Measurements from ENCODE around the gene WDCP. TPM values are rescaled to one million over a fixed set of nuclear protein-coding genes. Genes with fewer than 3 reads are reported as not detected.

The WDCP gene
- total and polyA plus RNA-seq, 10 of the 15 experiments (the other 5 are each of a cell fraction or from before 2014, with no cell fraction given): 5.5 to 21.3 (median 13.2) TPM

- WGBS (ENCODE audit: insufficient coverage, insufficient replicate concordance, low lambda C conversion rate, missing lambda C conversion rate): 50% methylated on average over 1 of the region's 1 CpG
- Histone ChIP-seq H3K9ac (ENCODE audit: control insufficient read depth, insufficient read depth, low read length) (no peak overlapping the region), H4K20me1 (ENCODE audit: control insufficient read depth, insufficient read depth) (no peaks in the 10 kb centered on the region), H3K79me2 (ENCODE audit: control insufficient read depth, insufficient read depth, low read length) (no peaks in the 10 kb centered on the region), H3K9me3 (replicated peaks; ENCODE audit: control insufficient read depth, insufficient read depth, low read length) (no peaks in the 10 kb centered on the region), H3K4me1 (ENCODE audit: control insufficient read depth, insufficient read depth, low read length) (no peaks in the 10 kb centered on the region), H2AFZ (ENCODE audit: control insufficient read depth, low read depth, low read length) (no peak overlapping the region), H3K4me3 (no peak overlapping the region), H3K27ac (ENCODE audit: control insufficient read depth, insufficient read depth) (no peak overlapping the region), H3K36me3 (ENCODE audit: control insufficient read depth in 2 of 2, insufficient read depth in 2 of 2, low read length in 1 of 2) (no peaks in the 10 kb centered on the region), H3K4me2 (ENCODE audit: control insufficient read depth, insufficient read depth) (no peak overlapping the region), H3K27me3 (replicated peaks in 1 of 2; ENCODE audit: control insufficient read depth in 2 of 2, insufficient read depth in 2 of 2, low read length in 1 of 2) (no peaks in the 10 kb centered on the region)
- FAIRE-seq (peak; percentile 61), ATAC-seq (no peak), DNase-seq (ENCODE audit: low read depth, low spot score) (no peak)
- SMC1A ChIA-PET (ENCODE audit: uncharacterized antibody, unreplicated experiment): interaction anchor here (0.6 to 1.8 kb wide), 2 partner anchors 17 to 389 kb away, joined by 3 to 6 read pairs; no protein-coding TSS in a partner anchor
- in situ Hi-C loops (cut with MboI): no loop called here
- TSS peak; percentile 25 for BruUV-seq (replicated peaks)
- intact Hi-C loops (cut with micrococcal nuclease; ENCODE audit: unreplicated experiment): no loop called here
- POLR2A ChIA-PET: interaction anchor here (0.6 kb wide), 1 partner anchor 85 kb away, joined by 3 read pairs; no protein-coding TSS in a partner anchor
- CTCF ChIA-PET: no interaction called here
- TF ChIP-seq ETV6 (conservative IDR thresholded peaks at IDR 0.05 in 1 of 2, IDR thresholded peaks at IDR 0.05 in 1 of 2; ENCODE audit: borderline replicate concordance in 1 of 2, low read depth in 1 of 2) (no peak), ZBED1 (IDR thresholded peaks at IDR 0.05; ENCODE audit: borderline replicate concordance) (no peak), YY1 (IDR thresholded peaks at IDR 0.05; ENCODE audit: low read depth, low read length) (no peak), ZBTB40 (IDR thresholded peaks at IDR 0.05; ENCODE audit: borderline replicate concordance) (no peak), RAD21 (IDR thresholded peaks at IDR 0.05; ENCODE audit: insufficient read depth, low read depth, low read length) (no peak), MEF2A (IDR thresholded peaks at IDR 0.05; ENCODE audit: insufficient read depth, low read depth, low read length) (no peak), EED (IDR thresholded peaks at IDR 0.05; ENCODE audit: low read depth) (no peak), E2F8 (IDR thresholded peaks at IDR 0.05; ENCODE audit: low read depth, partially characterized antibody) (no peak), MTA2 (IDR thresholded peaks at IDR 0.05; ENCODE audit: low read depth) (no peak)
- RAD21 ChIA-PET (ENCODE audit: unreplicated experiment): no interaction called here
These were observed 52.6 kb downstream of the WDCP start for GRCh38 chr2:23994567-23994966.

Measured in GM12878 (cell line).